Globus pallidus (tissue), 1 donor: ENCODE data around the gene ARHGEF2.
"Not testable (repeated sequence)": the region's sequence is repeated elsewhere in the genome, so short reads cannot be mapped to it uniquely, and the experiment has no call there.

Experiments
- DNase-seq: peaks from one replicate; pipeline ENCODE4 v3.0.0-alpha.2; 2015; ENCODE audit warnings: low spot score

Gene ARHGEF2

DNA sequence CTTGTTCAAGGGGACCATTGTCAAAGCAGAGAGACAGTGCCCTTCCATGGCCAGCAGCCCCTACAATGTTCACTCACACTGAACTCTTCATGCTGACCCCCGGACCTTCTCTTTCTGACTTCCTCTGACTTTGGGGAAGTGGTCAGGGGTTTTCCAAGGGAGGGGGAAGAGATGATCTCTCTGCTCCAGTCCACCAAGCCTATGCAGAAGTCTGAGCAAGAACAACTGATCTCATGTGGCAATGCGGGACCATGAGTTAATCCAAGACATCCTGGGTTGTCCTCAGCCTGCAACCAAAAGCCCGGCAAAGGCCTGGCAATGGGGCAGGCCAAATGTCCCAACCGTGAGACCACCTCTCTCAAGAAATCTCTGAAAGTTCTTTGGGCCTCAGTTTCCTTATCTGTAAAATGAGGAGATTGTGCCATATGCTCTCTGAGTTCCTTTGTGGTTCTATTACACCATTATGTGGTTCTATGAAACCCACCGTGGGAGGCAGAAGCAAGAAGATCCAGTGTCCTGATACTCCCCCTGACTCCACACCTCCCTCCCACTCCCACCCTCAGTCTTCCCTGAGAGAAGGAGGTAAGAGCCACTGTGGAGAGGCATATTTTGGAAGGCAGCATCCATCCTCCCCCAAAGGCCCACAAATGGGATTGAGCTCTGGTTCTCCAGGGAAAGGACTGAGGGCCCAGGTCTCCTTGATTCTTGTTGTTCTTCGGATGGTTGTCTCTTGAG, 11.8 kb upstream of the ARHGEF2 start:
- DNase-seq = peak; percentile 50

- peak; percentile 80 for DNase-seq
Measured at GRCh38 chr1:155989242-155990004, 11.1 kb upstream of the ARHGEF2 start.

GRCh38 chr1:155984903-155985645, 6.7 kb upstream of the ARHGEF2 start:
- DNase-seq = not testable (repeated sequence)

DNA sequence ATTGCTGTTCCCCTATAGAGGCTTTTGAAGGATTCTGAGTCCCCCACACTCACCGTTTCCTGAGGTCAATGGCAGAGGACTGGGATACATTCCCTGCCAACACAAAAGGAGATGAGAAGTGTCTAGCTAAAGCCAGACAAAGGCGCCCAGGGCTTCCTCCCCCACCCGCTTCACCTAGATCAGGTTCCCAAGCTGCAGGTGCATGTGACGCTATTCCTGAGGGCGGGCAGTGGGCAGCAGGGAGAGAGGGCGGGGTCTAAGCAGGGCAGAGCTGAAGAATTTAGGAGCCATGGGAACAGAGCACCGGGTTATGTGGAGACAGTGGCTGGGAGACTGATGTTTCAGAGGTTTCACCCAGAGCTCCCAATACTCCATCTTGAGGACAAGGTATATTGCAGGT, 6.0 kb upstream of the ARHGEF2 start:
- no peak for DNase-seq

- no peak for DNase-seq
Measured at GRCh38 chr1:155983191-155984024, 5.1 kb upstream of the ARHGEF2 start.

DNA sequence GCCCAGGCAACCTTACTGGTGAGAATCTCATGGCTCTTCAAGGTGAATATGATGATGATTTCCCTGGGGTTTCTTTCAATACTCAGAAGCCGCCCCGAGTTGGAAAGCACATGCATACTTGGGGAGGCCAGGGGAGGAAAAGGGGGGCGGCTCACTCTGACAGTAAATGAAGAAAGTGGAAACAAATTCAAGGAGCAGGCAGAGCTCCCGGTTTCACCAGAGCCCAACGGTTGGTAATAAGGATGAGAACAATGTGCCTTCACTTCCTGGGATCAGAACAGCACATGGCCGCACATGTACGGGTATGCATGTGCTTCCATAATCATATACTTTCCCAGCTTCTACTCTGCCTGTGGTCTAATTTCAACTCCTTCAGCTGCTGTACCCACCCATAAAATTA, 3.8 kb upstream of the ARHGEF2 start:
- DNase-seq = no peak

GRCh38 chr1:155981266-155982088, 3.1 kb upstream of the ARHGEF2 start:
- DNase-seq = no peak

DNA sequence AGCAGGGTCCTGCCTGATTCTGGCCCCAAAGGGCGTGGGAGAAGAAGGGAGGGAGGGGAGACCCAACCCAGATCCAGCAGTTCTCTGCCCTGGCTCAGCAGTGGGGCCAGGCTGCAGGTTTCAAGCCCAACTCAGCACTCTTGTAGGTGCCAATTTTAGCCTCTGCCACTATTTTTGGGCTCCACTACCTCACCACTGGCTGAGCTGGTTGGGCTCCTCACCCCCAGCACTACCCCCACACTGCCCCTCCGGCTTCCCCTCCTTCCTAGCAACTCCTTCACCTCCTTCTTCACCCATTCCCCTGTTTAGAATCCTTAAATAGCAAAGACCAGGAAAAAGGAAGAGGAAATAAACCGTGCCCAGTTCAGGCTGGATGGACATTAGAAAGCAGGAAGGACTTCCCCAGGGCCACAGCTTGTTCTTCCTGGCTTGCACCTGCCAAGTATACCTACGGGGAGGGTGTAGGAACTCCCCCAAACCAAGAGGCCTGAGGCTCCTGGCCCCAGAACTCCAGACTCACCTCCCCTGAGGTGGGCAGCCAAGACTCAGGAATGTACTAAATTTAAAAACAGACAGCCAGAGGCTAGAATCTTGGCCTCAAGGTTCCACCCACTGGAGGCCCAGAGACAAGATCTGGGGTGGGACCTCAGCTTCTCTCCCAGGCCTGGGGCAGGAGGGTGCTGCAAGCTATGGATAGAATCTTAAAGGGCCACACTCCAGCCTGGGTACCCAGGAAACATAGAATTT, 1.4 kb upstream of the ARHGEF2 start:
- no peak for DNase-seq

DNA sequence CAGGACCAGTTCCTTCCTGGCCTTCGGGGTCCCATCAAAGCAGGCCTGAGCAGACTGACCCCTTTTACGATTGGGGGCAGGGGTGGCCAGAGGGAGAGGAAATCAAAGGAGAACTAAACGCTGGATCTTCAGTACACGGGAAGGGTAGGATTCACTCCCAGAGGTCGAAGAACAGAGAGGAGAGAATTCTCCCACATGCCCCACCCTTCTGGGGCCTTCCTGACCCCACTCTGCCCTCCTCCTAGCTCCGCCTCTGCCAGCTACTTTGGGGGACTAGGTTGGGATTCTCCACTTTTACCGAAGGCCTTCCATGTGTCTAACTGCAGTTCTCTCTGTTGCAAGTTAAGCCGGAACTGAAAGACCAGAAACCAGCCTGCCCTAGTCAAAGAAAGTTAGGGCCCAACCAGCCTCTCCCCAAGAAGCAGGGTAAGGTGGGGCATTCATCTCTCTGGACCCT, 654 bp upstream of the ARHGEF2 start:
- no peak for DNase-seq

DNA sequence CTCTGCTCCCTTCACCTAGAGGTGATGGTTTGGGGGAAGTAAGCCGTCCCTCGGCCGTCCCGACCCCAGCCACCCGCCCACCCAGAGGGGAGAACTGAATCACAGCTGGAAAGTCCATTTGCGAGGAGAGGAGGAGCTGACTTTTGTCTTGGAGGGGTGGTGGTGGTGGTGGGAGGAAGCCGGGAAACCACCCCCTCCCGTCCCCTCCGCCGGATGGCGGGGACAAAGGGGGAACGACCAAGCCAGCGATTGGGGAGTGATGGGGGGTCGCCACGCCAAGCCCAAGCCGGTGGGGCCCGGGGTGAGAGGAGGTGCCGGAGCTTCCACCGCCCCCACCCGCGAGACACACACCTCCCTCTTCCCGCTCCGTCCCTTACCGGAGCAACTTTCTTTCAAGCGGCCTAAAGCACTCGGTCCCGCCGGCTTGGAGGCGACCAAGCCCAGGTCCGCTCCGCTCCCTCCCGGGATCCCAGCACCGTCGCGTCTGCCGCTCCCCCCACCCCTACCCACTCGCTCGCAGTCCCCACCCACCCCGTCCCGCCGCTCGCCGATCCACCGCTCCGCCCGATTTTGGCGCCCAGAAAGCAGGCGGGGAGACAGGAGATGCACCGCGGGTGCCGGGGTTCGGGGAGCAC, 540 bp downstream of the ARHGEF2 start:
- peak; percentile 60 for DNase-seq

DNA sequence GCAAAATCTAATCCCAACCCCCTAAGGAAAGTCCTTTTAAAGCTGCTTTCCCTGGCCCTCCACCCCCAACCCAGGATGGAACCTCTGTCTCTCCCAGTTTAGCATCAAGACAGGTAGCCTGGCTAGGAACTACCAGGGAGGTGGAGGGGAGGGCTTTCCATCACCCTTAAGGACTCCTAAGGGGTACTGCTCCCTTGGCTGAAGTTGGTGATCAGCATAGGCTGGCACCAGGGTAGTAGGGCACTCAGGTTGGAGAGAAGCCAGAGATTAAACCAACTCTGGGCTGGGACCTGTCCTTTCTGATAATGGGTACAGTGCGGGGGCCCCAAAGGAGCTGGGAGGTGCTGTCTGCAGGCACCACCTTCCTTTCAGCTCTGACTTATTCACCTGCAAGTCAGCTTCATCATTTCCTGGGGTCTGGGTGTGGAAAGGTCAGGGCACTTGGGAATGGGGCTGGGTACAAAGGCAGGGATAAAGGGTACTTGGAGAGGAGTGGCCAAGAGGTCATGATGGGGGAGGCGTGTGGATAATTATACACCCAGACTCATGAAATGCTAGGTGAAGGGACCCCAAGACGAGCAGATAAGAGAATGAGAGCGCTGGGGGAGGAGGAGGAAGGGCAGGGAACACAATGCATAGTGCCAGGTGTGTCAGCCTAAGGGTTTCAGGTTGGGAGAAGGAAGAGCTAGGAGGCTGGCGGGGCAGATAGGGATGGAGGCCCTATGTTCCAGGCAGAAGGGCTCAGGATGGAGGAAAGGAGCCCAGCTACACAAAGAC, 1.2 kb downstream of the ARHGEF2 start:
- DNase-seq = peak; percentile 60

DNA sequence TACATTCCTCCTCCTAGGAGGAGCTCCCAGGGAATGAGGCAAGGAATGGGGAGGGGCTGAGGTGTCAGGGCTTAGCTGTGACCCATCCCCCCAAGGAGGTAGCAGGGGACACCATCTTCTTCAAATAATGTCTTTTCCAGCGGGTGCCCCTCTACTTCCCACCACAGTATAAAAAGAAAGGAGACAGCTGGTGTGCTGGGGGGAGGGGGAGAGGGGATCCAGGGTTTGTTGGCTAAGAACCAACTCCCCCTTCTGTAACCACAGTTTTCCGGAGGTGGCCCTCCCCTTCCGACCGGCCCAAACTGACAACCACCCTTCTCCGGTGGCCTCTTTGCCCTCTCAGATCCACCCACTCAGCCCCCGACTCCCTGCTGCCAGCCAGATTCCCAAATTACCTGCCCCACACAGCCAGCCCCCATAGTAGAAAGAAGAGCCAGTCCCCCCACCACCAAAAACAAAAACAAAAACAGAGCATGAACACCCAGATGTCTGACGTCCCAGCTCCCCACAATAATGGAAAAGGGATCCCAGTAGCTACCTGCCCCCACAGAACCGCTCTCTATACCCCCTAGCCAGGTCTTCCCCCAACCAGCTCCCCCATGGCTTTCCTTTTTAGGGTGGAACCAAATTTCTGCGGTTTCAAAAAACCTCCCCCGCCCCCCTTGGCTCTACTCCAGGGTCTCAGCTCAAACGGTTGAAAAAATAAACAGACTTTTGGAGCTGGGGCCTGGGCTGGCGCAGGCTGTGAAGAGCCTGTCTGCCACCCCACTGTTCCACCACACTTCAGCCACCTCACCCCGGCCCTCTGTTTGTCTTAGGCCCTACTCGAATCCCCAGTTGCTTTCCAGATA, 2.1 kb downstream of the ARHGEF2 start:
- peak; percentile 60 for DNase-seq

DNA sequence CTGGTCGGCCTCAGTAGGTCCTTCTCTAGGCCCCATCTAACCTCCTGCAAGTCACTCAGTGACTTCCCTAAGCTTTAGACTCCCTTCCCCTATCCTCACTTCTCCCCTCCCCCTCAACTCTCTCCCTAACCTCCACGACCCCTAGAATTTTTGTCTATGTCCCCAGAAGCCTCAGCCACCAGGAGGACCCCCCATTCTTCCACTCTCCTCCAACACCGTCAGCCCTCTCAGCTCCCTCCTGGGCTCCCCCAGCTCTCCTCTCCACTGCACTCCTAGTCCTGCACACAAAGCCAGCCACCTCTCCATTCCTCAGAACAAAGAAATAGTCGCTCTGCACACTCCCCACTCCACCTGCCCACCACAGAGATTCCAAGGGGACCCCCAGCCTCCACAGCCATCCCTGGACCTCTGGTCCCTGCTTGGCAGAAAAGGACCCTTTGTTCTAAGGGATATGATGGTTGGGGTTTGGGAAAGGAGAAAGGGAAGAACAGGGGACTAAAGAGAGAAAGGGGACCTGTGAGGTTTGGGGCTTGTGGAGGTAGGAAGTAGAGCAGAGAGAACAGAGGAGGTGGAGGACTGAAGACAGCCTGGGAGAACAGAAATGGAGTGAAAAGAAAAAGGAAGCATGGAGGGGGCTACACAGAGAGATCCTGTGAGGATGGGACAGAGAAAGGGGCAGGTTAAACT, 2.8 kb downstream of the ARHGEF2 start:
- no peak for DNase-seq

DNA sequence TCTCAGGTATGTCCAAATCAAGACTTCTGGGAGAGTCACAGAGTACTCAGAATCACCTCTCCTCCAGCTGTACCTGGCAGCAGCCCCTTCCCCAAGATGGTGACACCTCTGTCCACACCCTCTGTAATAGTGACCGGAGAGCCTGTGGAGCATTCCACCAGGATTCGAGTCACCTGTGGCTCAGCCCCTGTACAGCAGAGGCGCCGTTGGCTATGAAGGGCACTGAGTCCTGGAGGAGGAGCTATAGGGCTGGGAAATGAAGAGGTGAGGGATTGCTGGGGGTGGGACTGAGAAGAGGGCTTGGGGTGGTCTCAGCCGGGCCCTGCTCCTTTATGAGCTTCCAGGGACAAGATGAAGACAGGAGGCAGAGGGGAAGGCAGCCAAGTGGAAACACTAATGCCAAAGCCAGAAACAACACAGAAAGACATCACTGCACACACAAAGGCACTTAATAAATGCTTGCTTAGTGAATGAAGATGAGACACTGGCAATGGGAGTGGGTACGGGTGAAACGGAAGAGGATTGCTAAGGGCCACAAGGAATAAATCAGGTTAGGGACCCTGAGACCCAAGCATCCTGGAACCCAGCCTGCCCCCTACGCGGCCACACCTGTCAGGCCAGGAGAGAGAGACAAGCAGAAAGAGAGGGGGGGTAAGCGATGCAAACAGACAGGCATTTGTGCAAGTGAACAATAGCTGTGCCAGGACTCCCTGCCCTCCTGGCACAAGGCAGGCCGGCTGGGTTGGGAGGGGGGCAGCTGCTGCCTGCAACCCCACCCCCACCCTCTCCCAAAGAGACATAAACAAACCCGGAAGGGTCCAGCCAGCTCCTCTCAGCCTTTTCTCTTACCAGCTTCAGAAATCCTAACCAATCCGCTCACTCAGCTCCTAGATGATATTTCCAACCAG, 3.9 kb downstream of the ARHGEF2 start:
- peak; percentile 97 for DNase-seq

- DNase-seq = no peak
Measured at GRCh38 chr1:155973723-155974122, 4.6 kb downstream of the ARHGEF2 start.
